H1 (cell line): ENCODE data around the gene TDRD6. TPM values are rescaled to one million over a fixed set of nuclear protein-coding genes. Genes with fewer than 3 reads are reported as not detected.

ENCODE experiments used
- CTCF ChIA-PET: fragments of 300-600 bp; sonication (Branson Sonifier 250); formaldehyde crosslinking; loops from one replicate; lab custom pipeline; 2021; ENCODE audit not compliant: partially characterized antibody; lab: Charles Lee
- POLR2A ChIA-PET: fragments of 300-600 bp; sonication (Branson Sonifier 250); formaldehyde crosslinking; loops from one replicate; lab custom pipeline; 2021; ENCODE audit warnings: inconsistent platforms; ENCODE audit not compliant: partially characterized antibody; lab: Charles Lee
- DNase-seq, 2 experiments: peaks; one replicate each; pipeline versions ENCODE4 v3.0.0 to v3.0.0-alpha.2; 2010 to 2022; ENCODE audit warnings: low spot score in 2 of 2, low read depth in 1 of 2, mixed read lengths in 1 of 2
- FAIRE-seq: peaks from 2 replicates; lab custom pipeline; 2011; peaks lifted over from hg19 to GRCh38; lab: Jason Lieb, UNC
- H2AFZ ChIP-seq: 2 replicates; pipeline ENCODE4 v1.8.1; 2012; ENCODE audit warnings: low read length, inconsistent platforms
- H2AK5ac ChIP-seq: 2 replicates; pipeline ENCODE4 v1.6.1; 2013; ENCODE audit warnings: low read depth, low read length
- H2BK120ac ChIP-seq: replicated peaks from 2 replicates; pipeline ENCODE3; 2013; ENCODE audit warnings: low read depth, low read length, inconsistent platforms
- H2BK12ac ChIP-seq: 2 replicates; pipeline ENCODE4 v1.6.1; 2013; ENCODE audit warnings: low read depth, low read length
- H2BK15ac ChIP-seq: 2 replicates; pipeline ENCODE4 v1.6.1; 2013; ENCODE audit warnings: low read length
- H2BK20ac ChIP-seq: 2 replicates; pipeline ENCODE4 v1.6.1; 2013; ENCODE audit warnings: low read length
- H2BK5ac ChIP-seq: 2 replicates; pipeline ENCODE4 v1.6.1; 2013; ENCODE audit warnings: low read depth, low read length
- H3K14ac ChIP-seq: 2 replicates; pipeline ENCODE4 v1.6.1; 2013; ENCODE audit warnings: inconsistent platforms; ENCODE audit not compliant: insufficient read length
- H3K18ac ChIP-seq: 2 replicates; pipeline ENCODE4 v1.6.1; 2013; ENCODE audit warnings: low read length; ENCODE audit errors: extremely low read depth
- H3K23ac ChIP-seq: 2 replicates; pipeline ENCODE4 v1.6.1; 2013; ENCODE audit warnings: inconsistent platforms; ENCODE audit not compliant: insufficient read length
- H3K23me2 ChIP-seq: 2 replicates; pipeline ENCODE4 v1.6.1; 2013; ENCODE audit warnings: low read depth, low read length
- H3K27ac ChIP-seq: 2 replicates; pipeline ENCODE4 v1.6.1; 2011; ENCODE audit warnings: low read depth, low read length, inconsistent platforms
- H3K27me3 ChIP-seq, 4 experiments: replicated peaks in 1 of 4; 1 replicate in 1 of 4; 2 replicates in 3 of 4; pipeline versions ENCODE4 v1.6.1 to v1.8.1; 2011 to 2013; ENCODE audit warnings: low read length in 3 of 4, mild to moderate bottlenecking in 3 of 4, inconsistent platforms in 2 of 4, mixed read lengths in 2 of 4, moderate library complexity in 1 of 4; ENCODE audit not compliant: control insufficient read depth in 3 of 4, insufficient read depth in 3 of 4; ENCODE audit errors: extremely low read depth in 1 of 4
- H3K36me3 ChIP-seq, 4 experiments: 2 replicates each; pipeline versions ENCODE4 v1.6.1 to v1.8.1; 2011 to 2013; ENCODE audit warnings: mild to moderate bottlenecking in 4 of 4, low read length in 3 of 4, moderate library complexity in 2 of 4, control low read depth in 1 of 4, inconsistent platforms in 1 of 4; ENCODE audit not compliant: insufficient read depth in 4 of 4, control insufficient read depth in 2 of 4
- H3K4ac ChIP-seq: replicated peaks from 2 replicates; pipeline ENCODE3; 2013; ENCODE audit warnings: low read length, low read depth, mixed read lengths, inconsistent platforms; ENCODE audit not compliant: insufficient read length
- H3K4me1 ChIP-seq, 4 experiments: replicated peaks in 1 of 4; 1 replicate in 1 of 4; 2 replicates in 3 of 4; pipeline versions ENCODE4 v1.6.1 to v1.8.1; 2011 to 2013; ENCODE audit warnings: low read length in 3 of 4, inconsistent platforms in 2 of 4, mixed read lengths in 1 of 4; ENCODE audit not compliant: insufficient read depth in 4 of 4, control insufficient read depth in 3 of 4
- H3K4me2 ChIP-seq, 2 experiments: 2 replicates each; pipeline versions ENCODE4 v1.6.1 to v1.8.1; 2011 to 2013; ENCODE audit warnings: low read depth in 2 of 2, low read length in 2 of 2, control low read depth in 1 of 2, inconsistent platforms in 1 of 2, mild to moderate bottlenecking in 1 of 2; ENCODE audit not compliant: insufficient read depth in 1 of 2
- H3K4me3 ChIP-seq, 4 experiments: fragments of 200-600, 300-600 bp in 1 of 4; sonication (generic), shearing (Covaris generic), sonication (Bioruptor Twin) in 1 of 4; 2 replicates each; pipeline versions ENCODE4 v1.5.1 to v1.8.1; 2011 to 2016; ENCODE audit warnings: low read length in 4 of 4, low read depth in 3 of 4, control low read depth in 2 of 4, inconsistent platforms in 2 of 4, mild to moderate bottlenecking in 2 of 4, mixed read lengths in 1 of 4, moderate library complexity in 1 of 4; ENCODE audit not compliant: insufficient read depth in 2 of 4; ENCODE audit errors: extremely low read depth in 1 of 4
- H3K56ac ChIP-seq: replicated peaks from 2 replicates; pipeline ENCODE3; 2013; ENCODE audit warnings: low read depth, mild to moderate bottlenecking, mixed read lengths, low read length, inconsistent platforms; ENCODE audit not compliant: insufficient read length
- H3K79me1 ChIP-seq: 2 replicates; pipeline ENCODE4 v1.6.1; 2013; ENCODE audit warnings: low read depth, low read length, control low read depth
- H3K79me2 ChIP-seq, 2 experiments: 2 replicates each; pipeline versions ENCODE4 v1.6.1 to v1.8.1; 2012 to 2013; ENCODE audit warnings: low read length in 2 of 2, mild to moderate bottlenecking in 2 of 2, inconsistent platforms in 1 of 2; ENCODE audit not compliant: insufficient read depth in 2 of 2, control insufficient read depth in 1 of 2
- H3K9ac ChIP-seq, 4 experiments: replicated peaks in 1 of 4; 1 replicate in 1 of 4; 2 replicates in 3 of 4; pipeline versions ENCODE4 v1.6.1 to v1.8.1; 2011 to 2013; ENCODE audit warnings: low read depth in 3 of 4, low read length in 3 of 4, control low read depth in 2 of 4, mild to moderate bottlenecking in 2 of 4, moderate library complexity in 2 of 4, inconsistent platforms in 1 of 4; ENCODE audit errors: extremely low read depth in 1 of 4
- H3K9me3 ChIP-seq, 2 experiments: 2 replicates each; pipeline versions ENCODE4 v1.6.1 to v1.8.1; 2012 to 2013; ENCODE audit warnings: mild to moderate bottlenecking in 2 of 2, moderate library complexity in 2 of 2, control low read depth in 1 of 2, inconsistent platforms in 1 of 2, low read depth in 1 of 2, low read length in 1 of 2, mixed read lengths in 1 of 2; ENCODE audit not compliant: insufficient read depth in 2 of 2
- H4K20me1 ChIP-seq, 2 experiments: replicated peaks in 1 of 2; 2 replicates each; pipeline versions ENCODE3 to v1.8.1; 2011 to 2013; ENCODE audit warnings: inconsistent platforms in 2 of 2, low read length in 2 of 2, mild to moderate bottlenecking in 1 of 2; ENCODE audit not compliant: insufficient read depth in 2 of 2, control insufficient read depth in 1 of 2
- H4K5ac ChIP-seq: 2 replicates; pipeline ENCODE4 v1.6.1; 2013; ENCODE audit warnings: low read length, low read depth, mixed read lengths, inconsistent platforms; ENCODE audit not compliant: insufficient read length
- H4K8ac ChIP-seq: 2 replicates; pipeline ENCODE4 v1.8.0; 2013; ENCODE audit warnings: mild to moderate bottlenecking, moderate library complexity, low read length, inconsistent platforms; ENCODE audit not compliant: insufficient read depth; ENCODE audit errors: extremely low read depth
- H4K91ac ChIP-seq: replicated peaks from 2 replicates; pipeline ENCODE3; 2013; ENCODE audit warnings: low read length, mixed read lengths, inconsistent platforms; ENCODE audit not compliant: insufficient read length
- ATF2 ChIP-seq: IDR thresholded peaks from 2 replicates; pipeline ENCODE4 v1.6.1; 2012; ENCODE audit warnings: low read length, inconsistent platforms
- CTCF ChIP-seq, 3 experiments: IDR thresholded peaks; 1 replicate in 2 of 3; 2 replicates in 1 of 3; pipeline versions ENCODE4 v1.5.1 to v1.6.1; 2011; ENCODE audit warnings: low read length in 3 of 3, mild to moderate bottlenecking in 3 of 3, inconsistent platforms in 2 of 3, low read depth in 1 of 3, moderate library complexity in 1 of 3; ENCODE audit not compliant: insufficient read depth in 1 of 3; ENCODE audit errors: control extremely low read depth in 1 of 3
- E2F6 ChIP-seq: IDR thresholded peaks from 2 replicates; pipeline ENCODE4 v1.6.1; 2012; ENCODE audit warnings: inconsistent platforms
- GTF2F1 ChIP-seq: IDR thresholded peaks from 2 replicates; pipeline ENCODE4 v1.6.1; 2012; ENCODE audit warnings: low read depth, low read length, improper control_type of control experiment, borderline replicate concordance
- PHF8 ChIP-seq: fragments of 200-600 bp; sonication (generic); conservative IDR thresholded peaks from 2 replicates; pipeline ENCODE4 v1.7.1; 2012; ENCODE audit warnings: low read depth, mild to moderate bottlenecking, inconsistent platforms, low read length, moderate library complexity
- POLR2AphosphoS5 ChIP-seq: IDR thresholded peaks from 2 replicates; pipeline ENCODE4 v1.6.1; 2011; ENCODE audit warnings: low read depth, low read length
- POU5F1 ChIP-seq: IDR thresholded peaks from 2 replicates; pipeline ENCODE4 v1.6.1; 2011; ENCODE audit warnings: low read depth, mild to moderate bottlenecking, low read length, moderate library complexity
- SRF ChIP-seq: IDR thresholded peaks from 2 replicates; pipeline ENCODE4 v1.6.1; 2011; ENCODE audit warnings: mild to moderate bottlenecking, low read depth, low read length, moderate library complexity
- YY1 ChIP-seq: IDR thresholded peaks from 2 replicates; pipeline ENCODE4 v1.6.1; 2011; ENCODE audit warnings: low read depth, mild to moderate bottlenecking, low read length
- WGBS, 2 experiments: shearing (Covaris generic) in 1 of 2; methylation state at CpG; one replicate each; pipeline versions ENCODE4 v1.1.6 to v1.1.7; 2013 to 2015; ENCODE audit warnings: low lambda C conversion rate in 2 of 2, mixed read lengths in 2 of 2, inconsistent platforms in 1 of 2, low coverage in 1 of 2, missing lambda C conversion rate in 1 of 2; ENCODE audit not compliant: insufficient replicate concordance in 2 of 2, insufficient coverage in 1 of 2, insufficient read length in 1 of 2; ENCODE audit errors: extremely low coverage in 1 of 2, missing lambda C conversion rate in 1 of 2; 5-methylcytosine and 5-hydroxymethylcytosine counted together
- polyA plus RNA-seq, 7 experiments: library from polyadenylated mRNA; depleted of rRNA in 3 of 7; stranded (reverse) in 5 of 7; unstranded in 2 of 7; fragments of >200 nt in 5 of 7; fragments of 200-250 nt in 2 of 7; gene quantifications; 1 replicate in 5 of 7; 2 replicates in 1 of 7; 4 replicates in 1 of 7; pipeline versions ENCODE4 v1.2.1 to v1.2.3, GENCODE V29; 2011 to 2013; ENCODE audit warnings: missing spikeins in 2 of 7, mixed read lengths in 2 of 7
- total RNA-seq: library from RNA; stranded (reverse); fragmentation: NEBNext Ultra II Directional; extraction: Animal tissue kit (Norgen Biotek cat#: 25700); gene quantifications from 2 replicates; pipeline ENCODE4 v1.2.1, GENCODE V29; 2021

The TDRD6 gene
- total and polyA plus RNA-seq, 2 of the 8 experiments (the other 6 are each of a cell fraction or from before 2014, with no cell fraction given), result 0.06 to 0.19 TPM

GRCh38 chr6:46677314-46677654, 10.4 kb upstream of the TDRD6 start:
- no peak for DNase-seq
- peak; percentile 71 for FAIRE-seq
- no peaks in the 10 kb centered on the region for H3K4me1 ChIP-seq
- TF ChIP-seq GTF2F1 (no peak), ATF2 (no peak), YY1 (no peak), POLR2AphosphoS5 (no peak), CTCF (IDR thresholded peaks at IDR 0.05; ENCODE audit: control extremely low read depth in 1 of 3, insufficient read depth in 1 of 3, low read depth in 1 of 3, low read length in 3 of 3) (peak in 2 of 3 experiments; percentile 54 to 64; a peak in 3 of 4 replicates), PHF8 (no peak), POU5F1 (no peak), E2F6 (no peak), SRF (no peak)

More at GRCh38 chr6:46677314-46677654, 10.4 kb upstream of the TDRD6 start:
- H4K91ac ChIP-seq, result no peak overlapping the region
- H2BK20ac ChIP-seq, result no peak overlapping the region
- H3K14ac ChIP-seq, result no peak overlapping the region
- POLR2A ChIA-PET, result no interaction called here
- no peak overlapping the region for H3K18ac ChIP-seq
- no peaks in the 10 kb centered on the region for H4K20me1 ChIP-seq
- H3K27ac ChIP-seq, result no peak overlapping the region
- no peaks in the 10 kb centered on the region for H3K9me3 ChIP-seq
- 0 out of 2 replicates have a peak, but pooled peaks cover 2% of the 10 kb centered on the region for H3K23me2 ChIP-seq
- no peaks in the 10 kb centered on the region for H3K79me2 ChIP-seq
- H3K27me3 ChIP-seq, result no peaks in the 10 kb centered on the region
- no peak overlapping the region for H2BK12ac ChIP-seq
- CTCF ChIA-PET, result interaction anchor here (0.7 to 2.4 kb wide), 16 partner anchors 9 to 590 kb away, joined by 3 to 15 read pairs (median 4); partner anchors contain the start of gene TDRD6
- no peak overlapping the region for H3K23ac ChIP-seq
- no peak overlapping the region for H4K5ac ChIP-seq
- no peak overlapping the region for H3K4ac ChIP-seq
- 49% methylated on average over 4 of the region's 4 CpGs; no CpG with 5 or more reads in 1 of the 2 experiments for WGBS, 2 experiments
- no peak overlapping the region for H3K4me3 ChIP-seq
- no peak overlapping the region for H2BK120ac ChIP-seq
- no peak overlapping the region for H2BK15ac ChIP-seq
- no peak overlapping the region for H2AK5ac ChIP-seq
- H3K9ac ChIP-seq, result no peak overlapping the region
- no peak overlapping the region for H2AFZ ChIP-seq
- no peaks in the 10 kb centered on the region for H3K79me1 ChIP-seq
- no peak overlapping the region for H3K4me2 ChIP-seq
- H2BK5ac ChIP-seq, result no peak overlapping the region
- no peak overlapping the region for H3K56ac ChIP-seq
- no peak overlapping the region for H4K8ac ChIP-seq
- no peaks in the 10 kb centered on the region for H3K36me3 ChIP-seq
